GM23248 (cell line): ENCODE measurements around the gene ZYX. TPM values are rescaled to one million over a fixed set of nuclear protein-coding genes. Genes with fewer than 3 reads are reported as not detected.
"Not testable (repeated sequence)": the region's sequence is repeated elsewhere in the genome, so short reads cannot be mapped to it uniquely, and the experiment has no call there.

Source experiments
- DNase-seq: peaks from one replicate; pipeline ENCODE4 v3.0.0-alpha.2; 2015
- H2AFZ ChIP-seq: fragments of 200-600 bp; sonication (generic); 2 replicates; pipeline ENCODE4 v1.6.1; 2016; ENCODE audit warnings: antibody characterized with exemption
- H3F3A ChIP-seq: fragments of 200-600 bp; sonication (generic); 2 replicates; pipeline ENCODE4 v1.6.1; 2016; ENCODE audit warnings: mild to moderate bottlenecking, antibody characterized with exemption, mixed run types; ENCODE audit not compliant: insufficient read depth
- H3K27ac ChIP-seq: fragments of 200-600 bp; sonication (generic); 2 replicates; pipeline ENCODE4 v1.5.1; 2016; ENCODE audit warnings: mild to moderate bottlenecking
- H3K27me3 ChIP-seq: fragments of 200-600 bp; sonication (generic); replicated peaks from 2 replicates; pipeline ENCODE4 v1.6.1; 2016; ENCODE audit warnings: mild to moderate bottlenecking; ENCODE audit not compliant: insufficient read depth
- H3K36me3 ChIP-seq: fragments of 200-600 bp; sonication (generic); 2 replicates; pipeline ENCODE4 v1.6.1; 2016; ENCODE audit warnings: low read depth, mild to moderate bottlenecking
- H3K4me1 ChIP-seq: fragments of 200-600 bp; sonication (generic); 2 replicates; pipeline ENCODE4 v1.6.1; 2016; ENCODE audit warnings: mild to moderate bottlenecking; ENCODE audit not compliant: insufficient read depth
- H3K4me2 ChIP-seq: fragments of 200-600 bp; sonication (generic); one replicate; pipeline ENCODE4 v1.6.1; 2016; ENCODE audit warnings: mild to moderate bottlenecking; ENCODE audit not compliant: unreplicated experiment
- H3K4me3 ChIP-seq: fragments of 200-600 bp; sonication (generic); 2 replicates; pipeline ENCODE4 v1.5.1; 2016; ENCODE audit warnings: mild to moderate bottlenecking
- H3K79me2 ChIP-seq: fragments of 200-600 bp; sonication (generic); 2 replicates; pipeline ENCODE4 v1.6.1; 2016; ENCODE audit warnings: mild to moderate bottlenecking; ENCODE audit not compliant: insufficient read depth
- H3K9ac ChIP-seq: fragments of 200-600 bp; sonication (generic); 2 replicates; pipeline ENCODE4 v1.6.1; 2016; ENCODE audit warnings: mild to moderate bottlenecking
- H3K9me2 ChIP-seq: fragments of 200-600 bp; sonication (generic); 2 replicates; pipeline ENCODE4 v1.6.1; 2016; ENCODE audit warnings: mixed run types, mild to moderate bottlenecking, moderate library complexity; ENCODE audit not compliant: insufficient read depth
- H3K9me3 ChIP-seq: fragments of 200-600 bp; sonication (generic); one replicate; pipeline ENCODE4 v1.6.1; 2017; ENCODE audit warnings: low read depth
- H4K20me1 ChIP-seq: fragments of 200-600 bp; sonication (generic); 2 replicates; pipeline ENCODE4 v1.6.0; 2016; ENCODE audit not compliant: insufficient read depth
- EZH2 ChIP-seq: fragments of 200-600 bp; sonication (generic); IDR thresholded peaks from 2 replicates; pipeline ENCODE4 v1.6.1; 2018; ENCODE audit warnings: antibody characterized with exemption, mild to moderate bottlenecking; ENCODE audit not compliant: insufficient read depth, poor library complexity, severe bottlenecking
- EZH2phosphoT487 ChIP-seq: fragments of 200-600 bp; sonication (generic); IDR thresholded peaks from 2 replicates; pipeline ENCODE4 v1.6.1; 2018; ENCODE audit warnings: antibody characterized with exemption, moderate library complexity, mild to moderate bottlenecking, low read depth; ENCODE audit not compliant: insufficient read depth
- WGBS, 2 experiments: methylation state at CpG; one replicate each; pipeline ENCODE4 v1.1.6; 2015 to 2017; ENCODE audit warnings: low lambda C conversion rate in 2 of 2, low coverage in 1 of 2; ENCODE audit errors: missing lambda C conversion rate in 2 of 2; 5-methylcytosine and 5-hydroxymethylcytosine counted together
- in situ Hi-C: fragments of 300-500 bp; cut with MboI; formaldehyde crosslinking; loops from 2 replicates; pipeline ENCODE4 v1.15.0; 2020
- polyA plus RNA-seq: library from polyadenylated mRNA; unstranded; fragments of >200 nt; fragmentation: Nextera tagmentation; extraction: Ambion mirVana; gene quantifications from 2 replicates; pipeline ENCODE4 v1.2.1, GENCODE V29; 2016
- total RNA-seq: library from RNA; depleted of rRNA; stranded (reverse); fragments of >200 nt; shearing (Covaris generic); gene quantifications from 2 replicates; pipeline ENCODE4 v1.2.3, GENCODE V29; 2014

ZYX gene
- total and polyA plus RNA-seq, 2 experiments from 2014 or later: 148 to 380 TPM

- no peaks in the 10 kb centered on the region for H3K36me3 ChIP-seq
- H3K79me2 ChIP-seq: no peaks in the 10 kb centered on the region
- peaks cover under 1% of the 10 kb centered on the region; the same call in 1 of the 2 replicates for H3F3A ChIP-seq
- in situ Hi-C loops: no loop called here
- DNase-seq: no peak
- no peaks in the 10 kb centered on the region for H3K9me3 ChIP-seq
- H3K4me3 ChIP-seq: no peak overlapping the region
- H3K9ac ChIP-seq: no peak overlapping the region
- H3K9me2 ChIP-seq: no peaks in the 10 kb centered on the region
- 67 to 73% methylated on average over 7 to 8 of the region's 8 CpGs for WGBS, 2 experiments
- no peak overlapping the region for H2AFZ ChIP-seq
- no peaks in the 10 kb centered on the region for H3K27me3 ChIP-seq
- H3K27ac ChIP-seq: no peak overlapping the region
- TF ChIP-seq EZH2 (no peak), EZH2phosphoT487 (no peak)
- H3K4me2 ChIP-seq: no peak overlapping the region
- no peaks in the 10 kb centered on the region for H4K20me1 ChIP-seq
- peaks cover 10% of the 10 kb centered on the region; the same call in 1 of the 2 replicates for H3K4me1 ChIP-seq
These were observed 18.0 kb downstream of the ZYX start for GRCh38 chr7:143399151-143399550.

DNA sequence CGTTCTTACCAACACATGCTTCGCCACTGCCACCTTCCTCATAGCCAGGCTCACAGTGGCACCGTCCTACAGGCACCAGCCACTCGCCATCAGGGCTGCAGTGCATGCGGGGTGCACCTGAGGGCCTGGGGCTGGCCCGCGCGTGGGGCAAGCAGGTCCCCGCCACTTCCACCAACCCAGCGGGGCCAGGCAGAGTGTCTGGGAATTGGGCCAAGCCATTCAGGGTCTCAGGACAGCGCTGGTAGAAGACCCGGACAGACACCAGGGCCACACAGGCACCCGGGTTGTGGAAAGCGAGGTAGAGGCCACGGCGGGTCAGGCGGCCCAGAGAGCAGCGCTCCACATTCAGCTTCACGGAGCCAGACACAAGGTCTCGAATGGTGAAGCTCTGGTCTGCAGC, 18.5 kb downstream of the ZYX start:
- H3K9me2 ChIP-seq: no peaks in the 10 kb centered on the region
- DNase-seq: no peak
- H3K36me3 ChIP-seq: no peaks in the 10 kb centered on the region
- TF ChIP-seq EZH2phosphoT487: no peak
- no peak for TF ChIP-seq EZH2
- peaks cover 10% of the 10 kb centered on the region; the same call in 1 of the 2 replicates for H3K4me1 ChIP-seq
- H3K9me3 ChIP-seq: no peaks in the 10 kb centered on the region
- no peaks in the 10 kb centered on the region for H3K27me3 ChIP-seq
- H3K79me2 ChIP-seq: no peaks in the 10 kb centered on the region
- in situ Hi-C loops: no loop called here
- H3K9ac ChIP-seq: no peak overlapping the region
- no peak overlapping the region for H3K27ac ChIP-seq
- H3K4me3 ChIP-seq: no peak overlapping the region
- no peak overlapping the region for H2AFZ ChIP-seq
- 93 to 98% methylated on average over 15 to 20 of the region's 20 CpGs for WGBS, 2 experiments
- H4K20me1 ChIP-seq: no peaks in the 10 kb centered on the region
- no peaks in the 10 kb centered on the region for H3F3A ChIP-seq
- H3K4me2 ChIP-seq: no peak overlapping the region

DNA sequence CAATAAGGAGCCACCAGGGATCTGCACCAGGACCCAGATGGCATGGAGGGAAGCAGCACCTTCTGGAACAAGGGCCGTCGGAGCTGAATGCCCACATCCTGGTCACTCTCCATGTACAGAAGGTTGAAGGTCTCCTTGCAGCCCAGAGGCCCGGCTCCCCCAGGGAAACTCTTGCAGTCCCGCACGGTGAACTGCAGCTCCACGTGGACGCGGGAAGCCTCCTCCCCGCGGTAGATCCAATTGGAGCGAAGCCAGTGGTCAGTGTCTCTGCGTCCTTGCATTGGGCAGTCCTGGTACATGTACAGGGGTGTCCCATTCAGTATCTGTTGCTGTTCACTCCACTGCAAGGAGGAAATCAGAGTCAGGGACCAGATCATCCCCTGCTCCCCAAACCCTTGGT, 20.1 kb downstream of the ZYX start:
- in situ Hi-C loops: no loop called here
- Histone ChIP-seq H3K9me2 (no peaks in the 10 kb centered on the region), H3K4me1 (peaks cover 9% of the 10 kb centered on the region; the same call in 1 of the 2 replicates), H3F3A (no peaks in the 10 kb centered on the region), H4K20me1 (no peaks in the 10 kb centered on the region), H3K27me3 (no peaks in the 10 kb centered on the region), H3K79me2 (no peaks in the 10 kb centered on the region), H3K9me3 (no peaks in the 10 kb centered on the region), H3K4me2 (no peak overlapping the region), H2AFZ (no peak overlapping the region), H3K27ac (no peak overlapping the region), H3K36me3 (no peaks in the 10 kb centered on the region), H3K9ac (no peak overlapping the region), H3K4me3 (no peak overlapping the region)
- TF ChIP-seq EZH2phosphoT487 (no peak), EZH2 (no peak)
- no peak for DNase-seq
- 89 to 95% methylated on average over 12 of the region's 12 CpGs for WGBS, 2 experiments

GRCh38 chr7:143402233-143402632, 21.1 kb downstream of the ZYX start:
- H3K4me3 ChIP-seq, H3K4me1 ChIP-seq, DNase-seq, H4K20me1 ChIP-seq, in situ Hi-C loops, H3K9me3 ChIP-seq, H3K27me3 ChIP-seq, H3K79me2 ChIP-seq, H2AFZ ChIP-seq, H3K36me3 ChIP-seq, H3K9ac ChIP-seq, H3K9me2 ChIP-seq, H3K4me2 ChIP-seq, H3K27ac ChIP-seq, H3F3A ChIP-seq: not testable (repeated sequence)
- 79 to 83% methylated on average over 4 of the region's 4 CpGs for WGBS, 2 experiments
